Activated CD4-positive, CD25-positive, alpha-beta regulatory T cell (primary cell): ENCODE results near the gene ZNF408.

ENCODE experiments used
- DNase-seq, 4 experiments: peaks; one replicate each; lab custom pipeline; 2025; lab: John Stamatoyannopoulos, UW

The ZNF408 gene

GRCh38 chr11:46676436-46677158 lies 24.2 kb upstream of the ZNF408 start:
- DNase-seq: no peak

GRCh38 chr11:46677169-46677568 lies 23.7 kb upstream of the ZNF408 start:
- no peak for DNase-seq

- no peak for DNase-seq
Measured at GRCh38 chr11:46677991-46678740, 22.7 kb upstream of the ZNF408 start.

- no peak for DNase-seq
Measured at GRCh38 chr11:46678741-46679130, 22.1 kb upstream of the ZNF408 start.

- no peak for DNase-seq
Measured at GRCh38 chr11:46679241-46680163, 21.3 kb upstream of the ZNF408 start.

GRCh38 chr11:46680164-46680760 lies 20.6 kb upstream of the ZNF408 start:
- no peak for DNase-seq

- DNase-seq: no peak
Measured at GRCh38 chr11:46680815-46681214, 20.0 kb upstream of the ZNF408 start.

GRCh38 chr11:46681814-46682213 lies 19.0 kb upstream of the ZNF408 start:
- no peak for DNase-seq

GRCh38 chr11:46682773-46683752 lies 17.8 kb upstream of the ZNF408 start:
- no peak for DNase-seq

GRCh38 chr11:46684367-46684766 lies 16.5 kb upstream of the ZNF408 start:
- no peak for DNase-seq

GRCh38 chr11:46686886-46687795 lies 13.7 kb upstream of the ZNF408 start:
- no peak for DNase-seq

GRCh38 chr11:46690702-46691101 lies 10.1 kb upstream of the ZNF408 start:
- DNase-seq: no peak

- DNase-seq: no peak
Measured at GRCh38 chr11:46692450-46692849, 8.4 kb upstream of the ZNF408 start.

GRCh38 chr11:46693597-46694012 lies 7.2 kb upstream of the ZNF408 start:
- no peak for DNase-seq

- no peak for DNase-seq
Measured at GRCh38 chr11:46694072-46694471, 6.8 kb upstream of the ZNF408 start.

- DNase-seq: no peak
Measured at GRCh38 chr11:46694607-46695006, 6.2 kb upstream of the ZNF408 start.

- no peak for DNase-seq
Measured at GRCh38 chr11:46695345-46696211, 5.3 kb upstream of the ZNF408 start.

- DNase-seq: no peak
Measured at GRCh38 chr11:46696212-46696558, 4.6 kb upstream of the ZNF408 start.

GRCh38 chr11:46697303-46697702 lies 3.5 kb upstream of the ZNF408 start:
- no peak for DNase-seq
